Right forelimb (tissue), 1 donor: Measurements from ENCODE around the gene ASB5.

Source experiments
- DNase-seq: peaks from one replicate; pipeline ENCODE4 v3.0.0-alpha.2; 2018

ASB5 gene

GRCh38 chr4:176277162-176277904, 8.3 kb upstream of the ASB5 start:
- DNase-seq, result no peak

DNA sequence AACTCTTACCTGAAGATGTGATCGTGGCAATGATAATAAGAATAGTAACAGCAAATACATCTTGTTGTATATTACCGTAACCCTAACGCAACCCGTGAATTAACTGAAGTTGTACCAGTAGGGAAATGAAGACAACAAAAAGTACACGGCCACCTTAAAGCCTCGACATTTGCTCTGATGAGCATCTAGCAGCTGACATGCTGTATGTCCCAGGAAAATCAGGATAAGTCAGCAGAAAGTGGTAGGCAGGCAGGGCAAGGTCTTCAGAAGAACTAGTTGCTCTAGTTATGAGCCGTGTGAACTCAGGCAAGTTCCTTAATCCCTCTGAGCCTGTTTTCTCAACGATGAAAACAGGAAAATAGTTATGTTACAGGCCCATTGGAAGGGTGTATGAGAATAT, 7.7 kb upstream of the ASB5 start:
- DNase-seq, result no peak

- no peak for DNase-seq
Observed at GRCh38 chr4:176274441-176274840, 5.4 kb upstream of the ASB5 start.

DNA sequence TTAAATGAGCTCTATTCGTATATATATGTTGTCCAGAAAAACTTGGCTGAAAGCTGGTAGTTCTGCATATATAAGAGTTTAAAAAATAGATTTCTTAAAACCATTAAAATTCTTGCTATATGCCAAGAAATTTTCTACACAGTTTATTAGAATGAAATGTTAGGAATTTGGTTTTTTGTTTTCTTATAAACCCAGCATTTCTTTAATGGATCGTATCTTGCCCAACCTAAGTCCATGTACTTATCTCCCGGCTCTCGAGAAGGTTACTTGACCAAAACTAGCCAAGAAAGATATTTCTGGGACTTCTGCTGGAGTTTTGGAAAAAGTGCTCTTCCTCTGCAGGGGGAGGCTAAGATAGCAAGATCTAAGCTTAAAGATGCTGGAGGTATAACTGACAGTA, 4.7 kb upstream of the ASB5 start:
- no peak for DNase-seq

GRCh38 chr4:176272799-176273198, 3.8 kb upstream of the ASB5 start:
- DNase-seq, result no peak

DNA sequence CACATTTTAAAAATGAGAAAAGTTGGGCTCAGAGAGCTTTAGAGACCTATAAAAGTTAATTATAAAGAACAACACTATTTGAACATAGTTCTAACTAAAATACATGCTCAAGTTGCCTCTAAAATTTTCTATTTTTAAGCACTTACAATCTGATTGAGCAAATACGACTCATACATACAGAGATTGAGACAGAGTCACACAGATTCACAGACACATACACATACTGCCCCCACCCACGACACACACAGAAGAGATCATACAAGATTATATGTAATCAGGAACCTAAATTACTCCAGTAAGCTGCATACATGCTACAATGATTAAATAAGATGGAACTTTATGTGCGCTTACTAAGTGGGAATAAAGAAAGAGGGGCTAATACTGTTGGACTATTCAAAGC, 2.7 kb upstream of the ASB5 start:
- DNase-seq, result no peak

DNA sequence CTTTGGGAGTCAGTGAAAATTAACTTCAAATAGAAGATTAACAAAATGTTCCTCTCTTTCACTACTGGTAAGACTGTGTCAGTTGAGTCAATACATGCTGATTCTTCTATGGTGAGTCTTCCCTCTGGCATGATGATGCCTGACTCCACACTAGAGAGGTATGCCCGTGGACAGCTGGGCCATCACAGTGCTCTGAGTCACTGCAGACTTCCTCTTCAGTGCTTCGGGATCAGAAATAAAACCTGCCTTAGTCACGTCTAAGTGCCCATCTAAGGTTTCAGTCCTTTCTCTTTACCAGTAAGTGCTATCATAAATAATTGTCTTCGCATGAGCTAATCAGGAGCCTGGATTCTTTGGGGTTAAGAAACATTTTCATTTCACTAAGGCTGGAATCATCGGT, 1.6 kb upstream of the ASB5 start:
- no peak for DNase-seq

DNA sequence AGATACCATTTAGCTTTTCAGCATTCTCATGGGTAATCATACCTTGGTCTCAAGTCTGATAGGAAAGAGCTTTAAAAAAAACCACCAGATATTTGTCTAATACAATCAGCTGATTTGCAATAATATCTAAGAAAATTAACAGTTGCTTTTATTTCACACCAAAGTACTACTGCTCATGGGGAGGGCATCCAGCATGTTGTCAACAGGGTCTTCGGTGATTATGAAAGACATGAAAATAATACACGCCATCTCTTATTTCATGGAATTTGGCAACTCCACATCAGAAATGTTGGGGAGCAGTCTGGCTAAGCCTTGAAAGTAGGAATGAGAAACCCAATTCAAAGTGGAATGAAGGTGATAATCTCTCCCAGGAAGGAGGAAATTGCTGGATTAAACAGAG, 3.0 kb downstream of the ASB5 start:
- no peak for DNase-seq

- no peak for DNase-seq
Observed at GRCh38 chr4:176262243-176262642, 6.8 kb downstream of the ASB5 start.

GRCh38 chr4:176261481-176261880, 7.5 kb downstream of the ASB5 start:
- no peak for DNase-seq

DNA sequence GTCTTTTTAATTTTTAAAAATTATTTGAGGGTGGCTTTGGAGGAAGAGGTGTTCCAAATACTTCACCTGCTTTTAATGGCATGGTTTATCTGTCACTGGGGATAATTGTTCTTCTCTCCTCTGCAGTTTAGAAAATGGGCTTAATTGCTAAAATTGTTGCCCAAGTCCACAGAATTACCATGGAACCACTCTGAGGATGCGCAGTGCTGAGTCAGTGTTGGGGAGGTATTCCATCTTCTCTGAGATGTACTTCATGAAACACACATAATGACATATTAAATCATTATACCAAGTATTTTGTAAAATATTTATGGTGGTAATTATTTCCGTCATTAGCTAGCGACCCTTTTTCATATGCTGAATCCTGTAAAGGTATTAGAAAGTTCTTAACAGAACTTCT, 8.0 kb downstream of the ASB5 start:
- DNase-seq, result no peak

DNA sequence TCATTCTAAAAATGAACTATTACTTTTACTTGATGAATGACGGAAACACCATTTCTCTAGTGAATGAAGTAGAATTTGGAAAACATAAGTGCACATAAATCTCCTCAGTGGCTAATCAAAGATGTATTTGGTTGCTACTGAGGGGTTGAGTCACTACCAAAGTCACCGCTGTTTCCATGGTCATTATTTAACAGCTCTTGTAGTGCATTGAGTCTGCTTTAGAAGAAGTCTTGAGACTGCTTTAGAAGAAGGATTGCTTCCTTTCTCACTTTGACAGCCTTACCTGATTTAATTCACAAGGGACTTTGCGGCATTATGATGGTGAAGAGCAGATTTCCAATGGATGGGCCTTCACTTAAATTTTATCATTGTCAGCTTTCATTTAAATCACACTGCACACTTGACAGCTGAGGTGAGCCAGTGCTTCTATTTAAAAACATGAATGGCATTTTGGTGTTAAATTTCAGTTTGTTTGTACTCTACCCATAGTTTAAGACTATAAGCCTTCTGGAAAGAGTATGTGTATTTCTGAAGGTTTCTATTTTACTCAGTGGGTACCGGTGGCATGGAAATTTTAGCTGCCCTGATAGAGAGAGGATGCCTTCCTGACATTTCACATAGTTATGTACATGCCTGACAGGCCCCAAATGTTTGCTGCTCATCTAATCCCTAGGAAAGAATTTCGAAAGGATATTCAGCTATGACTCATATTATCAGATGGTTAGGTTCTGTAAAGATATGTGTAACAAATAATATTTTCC, 9.5 kb downstream of the ASB5 start:
- DNase-seq, result no peak

DNA sequence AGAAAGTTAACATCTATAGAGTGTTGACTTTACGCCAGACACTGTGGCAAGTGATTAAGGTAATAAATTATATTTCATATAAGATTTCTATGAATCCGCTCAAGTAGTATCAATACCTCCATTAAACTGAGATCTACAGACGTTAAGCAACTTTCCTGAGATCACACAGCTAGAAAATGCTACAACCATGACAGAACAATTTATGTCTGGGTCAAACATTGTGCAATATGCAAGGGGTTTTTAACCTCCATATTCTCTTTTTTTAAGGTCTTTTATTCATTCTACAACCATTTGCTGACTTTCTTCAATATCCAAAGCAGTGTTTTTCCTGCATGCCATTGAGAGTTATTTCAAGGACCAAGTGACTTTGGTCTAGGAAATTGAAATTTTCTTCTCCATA, 10.9 kb downstream of the ASB5 start:
- DNase-seq, result no peak

DNA sequence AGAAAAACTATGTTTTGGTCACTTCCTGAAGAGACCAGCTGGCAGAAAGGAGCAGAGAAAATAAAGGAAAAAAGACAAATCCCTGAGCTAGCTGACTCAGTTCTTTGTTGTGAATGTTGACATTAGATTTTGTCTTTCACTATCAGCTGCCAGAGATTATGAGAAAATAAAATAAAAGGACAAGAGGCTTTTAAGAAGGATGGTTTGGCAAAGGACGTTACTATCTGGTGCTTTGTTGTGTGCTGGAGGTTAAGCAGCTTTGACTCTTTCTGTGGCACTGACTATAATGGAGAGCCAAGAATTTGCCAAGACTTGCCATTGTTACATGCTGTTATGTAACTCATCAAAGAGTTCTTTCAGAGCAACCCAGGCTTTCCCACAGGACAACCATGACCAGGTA, 12.1 kb downstream of the ASB5 start:
- DNase-seq, result no peak

- DNase-seq, result no peak
Observed at GRCh38 chr4:176242764-176243347, 26.2 kb downstream of the ASB5 start.

DNA sequence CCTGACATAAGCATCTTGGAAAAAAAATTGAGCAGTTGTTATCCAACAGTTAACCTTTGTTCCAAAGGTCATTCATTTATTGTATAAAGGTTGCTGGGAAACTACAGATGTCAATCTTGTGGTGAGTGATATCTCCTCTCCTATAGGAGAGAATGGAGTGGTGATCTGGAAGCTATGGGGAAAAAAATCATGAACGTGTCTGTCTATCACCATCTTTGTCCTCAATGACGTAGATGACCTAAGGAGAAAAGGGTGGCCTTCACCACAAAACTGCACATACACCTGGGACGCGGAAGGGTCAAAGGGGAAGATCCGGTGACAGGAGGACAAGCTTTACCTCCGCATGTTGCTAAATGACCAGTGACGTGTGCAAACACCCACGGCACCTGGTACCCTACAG, 27.3 kb downstream of the ASB5 start:
- DNase-seq, result no peak

DNA sequence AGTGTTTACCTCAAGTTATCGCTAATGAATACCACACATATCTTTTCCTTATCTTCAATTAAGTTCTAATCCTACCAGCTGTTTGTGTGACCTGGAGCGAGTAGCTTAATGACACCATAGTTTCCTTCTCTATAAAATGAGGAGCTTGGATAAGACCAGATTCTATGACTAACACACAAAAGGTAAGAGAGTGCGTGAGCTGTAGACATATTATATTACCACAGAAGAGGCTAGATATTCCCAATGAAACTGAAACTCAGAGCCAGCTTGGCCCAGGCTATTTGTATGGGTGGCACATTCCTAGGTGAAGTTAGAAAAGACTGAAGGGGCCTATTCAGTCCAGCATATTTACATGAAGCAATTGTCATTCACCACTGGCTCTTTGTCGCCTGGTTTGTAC, 30.2 kb downstream of the ASB5 start:
- DNase-seq, result no peak

GRCh38 chr4:176238157-176238610, 30.8 kb downstream of the ASB5 start:
- no peak for DNase-seq

DNA sequence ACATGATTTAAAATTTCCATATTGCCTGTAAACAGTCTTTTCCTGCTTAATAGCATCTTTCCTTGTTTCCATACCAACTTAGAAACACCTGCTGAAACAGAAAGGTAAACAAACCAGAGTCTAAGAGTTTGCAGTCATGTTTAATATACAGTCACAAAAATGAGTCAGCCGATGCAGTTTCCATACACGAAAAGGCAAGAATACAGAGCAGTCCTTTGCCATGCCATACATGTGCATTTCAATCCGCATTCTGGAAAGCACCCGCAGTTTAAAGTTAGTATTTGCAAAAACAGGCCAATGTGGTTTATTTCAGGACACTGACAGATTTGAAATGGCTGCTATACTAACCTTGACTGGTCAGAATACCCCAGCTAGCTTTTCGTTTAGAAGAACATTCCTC, 32.1 kb downstream of the ASB5 start:
- no peak for DNase-seq

DNA sequence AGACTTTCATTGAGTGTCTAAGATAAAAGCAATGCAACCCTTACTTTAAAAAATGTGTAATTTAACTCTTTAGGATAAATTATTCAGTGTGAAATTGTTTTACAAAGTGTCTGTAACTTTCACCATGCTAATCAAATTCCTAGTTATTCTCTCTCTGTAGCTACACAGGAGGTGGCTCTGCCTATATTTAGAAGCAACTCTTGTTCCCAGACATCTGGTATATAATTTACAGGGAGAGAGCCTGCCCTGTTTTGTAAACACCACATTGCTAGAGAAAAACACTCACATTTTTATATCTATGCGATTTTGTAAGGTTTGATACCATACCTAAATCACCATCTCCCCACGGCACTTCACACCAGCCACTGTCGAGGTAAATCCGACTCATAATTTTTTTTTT, 38.2 kb downstream of the ASB5 start:
- no peak for DNase-seq

DNA sequence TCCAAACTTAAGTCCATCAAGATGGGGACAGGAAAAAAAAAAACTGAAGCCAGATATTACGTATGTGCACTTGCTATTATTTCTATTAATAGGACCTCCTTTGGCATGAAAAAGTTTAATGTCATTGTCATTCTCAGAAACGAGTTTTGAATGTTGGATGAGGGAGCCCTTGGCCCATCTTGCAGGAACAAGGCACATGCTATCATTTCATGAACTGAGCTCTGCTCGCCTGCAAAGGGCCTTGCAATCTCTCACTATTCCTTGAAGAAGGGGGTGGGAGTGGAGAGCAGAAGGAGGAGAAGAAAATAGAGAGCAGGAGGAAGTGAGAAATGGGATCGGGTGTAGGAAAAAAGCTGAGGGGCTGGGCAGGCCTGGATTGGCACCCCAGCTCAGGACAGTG, 39.4 kb downstream of the ASB5 start:
- no peak for DNase-seq

GRCh38 chr4:176226736-176227135, 42.3 kb downstream of the ASB5 start:
- no peak for DNase-seq

GRCh38 chr4:176223561-176223960, 45.5 kb downstream of the ASB5 start:
- no peak for DNase-seq

DNA sequence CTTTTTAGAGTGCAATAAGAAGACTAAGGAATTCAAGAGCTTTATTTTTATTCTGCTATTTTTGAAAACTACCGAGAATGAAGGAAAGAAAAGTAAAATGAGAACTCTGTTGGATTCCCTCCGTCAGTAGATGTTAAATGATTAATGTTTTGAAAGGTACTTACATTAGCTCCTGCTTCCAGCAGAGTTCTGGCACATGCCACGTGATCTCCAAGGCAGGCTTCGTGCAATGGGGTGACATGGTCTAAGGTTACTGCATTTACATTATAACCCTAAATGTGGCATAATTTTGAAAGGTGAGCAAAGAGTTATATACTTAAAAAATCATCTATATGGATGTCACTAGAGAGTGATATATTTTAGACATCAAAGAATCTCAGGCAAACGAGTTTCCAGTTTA, 46.9 kb downstream of the ASB5 start:
- DNase-seq, result no peak
